Common myeloid progenitor, CD34-positive (primary cell): Measurements from ENCODE around the gene HES7.

Source experiments
- CTCF ChIA-PET: fragments of 350-600 bp; sonication (Branson Sonifier 250); formaldehyde crosslinking; loops from one replicate; lab custom pipeline; 2021; ENCODE audit warnings: antibody characterized with exemption; lab: Charles Lee
- POLR2A ChIA-PET: fragments of 350-600 bp; sonication (Branson Sonifier 250); formaldehyde crosslinking; loops from one replicate; lab custom pipeline; 2021; ENCODE audit warnings: antibody characterized with exemption; lab: Charles Lee
- DNase-seq, 3 donors: peaks; one replicate each; pipeline versions ENCODE4 v3.0.0 to v3.0.0-alpha.2; 2013
- H3K27ac ChIP-seq, 2 experiments: 1 replicate in 1 of 2; 2 replicates in 1 of 2; pipeline ENCODE4 v1.7.0; 2013; ENCODE audit warnings: inconsistent platforms in 2 of 2, low read length in 2 of 2, mild to moderate bottlenecking in 2 of 2, low read depth in 1 of 2, moderate library complexity in 1 of 2; ENCODE audit not compliant: severe bottlenecking in 2 of 2, insufficient read depth in 1 of 2, poor library complexity in 1 of 2
- H3K27me3 ChIP-seq, 5 experiments: replicated peaks in 2 of 5; 1 replicate in 3 of 5; 2 replicates in 2 of 5; pipeline versions ENCODE4 v1.6.1 to v1.7.0; 2013; ENCODE audit warnings: low read length in 4 of 5, mild to moderate bottlenecking in 2 of 5, moderate library complexity in 2 of 5, inconsistent platforms in 1 of 5; ENCODE audit not compliant: insufficient read depth in 5 of 5, control insufficient read depth in 4 of 5
- H3K36me3 ChIP-seq, 4 experiments: 1 replicate in 2 of 4; 2 replicates in 2 of 4; pipeline versions ENCODE4 v1.6.1 to v1.7.0; 2013; ENCODE audit warnings: low read length in 3 of 4, control low read depth in 1 of 4, mild to moderate bottlenecking in 1 of 4; ENCODE audit not compliant: control insufficient read depth in 4 of 4, insufficient read depth in 4 of 4
- H3K4me1 ChIP-seq, 4 experiments: 1 replicate in 3 of 4; 2 replicates in 1 of 4; pipeline versions ENCODE4 v1.6.1 to v1.7.1; 2013; ENCODE audit warnings: low read length in 3 of 4, mild to moderate bottlenecking in 3 of 4, control low read depth in 1 of 4, inconsistent platforms in 1 of 4, moderate library complexity in 1 of 4; ENCODE audit not compliant: control insufficient read depth in 4 of 4, insufficient read depth in 4 of 4; ENCODE audit errors: control extremely low read depth in 1 of 4
- H3K4me3 ChIP-seq, 7 experiments: 1 replicate in 4 of 7; 2 replicates in 3 of 7; pipeline versions ENCODE4 v1.5.1 to v1.7.0; 2013; ENCODE audit warnings: mild to moderate bottlenecking in 7 of 7, low read length in 6 of 7, moderate library complexity in 6 of 7, inconsistent platforms in 2 of 7, low read depth in 2 of 7, control low read depth in 1 of 7; ENCODE audit not compliant: insufficient read depth in 4 of 7, control insufficient read depth in 1 of 7; ENCODE audit errors: extremely low read depth in 1 of 7
- H3K9me3 ChIP-seq, 5 experiments: 1 replicate in 4 of 5; 2 replicates in 1 of 5; pipeline versions ENCODE4 v1.6.1 to v1.7.1; 2013; ENCODE audit warnings: low read length in 4 of 5, mild to moderate bottlenecking in 2 of 5, inconsistent platforms in 1 of 5, low read depth in 1 of 5, moderate library complexity in 1 of 5; ENCODE audit not compliant: control insufficient read depth in 4 of 5, insufficient read depth in 2 of 5; ENCODE audit errors: control extremely low read depth in 1 of 5
- WGBS: methylation state at CpG from one replicate; pipeline ENCODE4 v1.1.5; 2013; ENCODE audit not compliant: insufficient coverage; 5-methylcytosine and 5-hydroxymethylcytosine counted together

HES7 gene

DNA sequence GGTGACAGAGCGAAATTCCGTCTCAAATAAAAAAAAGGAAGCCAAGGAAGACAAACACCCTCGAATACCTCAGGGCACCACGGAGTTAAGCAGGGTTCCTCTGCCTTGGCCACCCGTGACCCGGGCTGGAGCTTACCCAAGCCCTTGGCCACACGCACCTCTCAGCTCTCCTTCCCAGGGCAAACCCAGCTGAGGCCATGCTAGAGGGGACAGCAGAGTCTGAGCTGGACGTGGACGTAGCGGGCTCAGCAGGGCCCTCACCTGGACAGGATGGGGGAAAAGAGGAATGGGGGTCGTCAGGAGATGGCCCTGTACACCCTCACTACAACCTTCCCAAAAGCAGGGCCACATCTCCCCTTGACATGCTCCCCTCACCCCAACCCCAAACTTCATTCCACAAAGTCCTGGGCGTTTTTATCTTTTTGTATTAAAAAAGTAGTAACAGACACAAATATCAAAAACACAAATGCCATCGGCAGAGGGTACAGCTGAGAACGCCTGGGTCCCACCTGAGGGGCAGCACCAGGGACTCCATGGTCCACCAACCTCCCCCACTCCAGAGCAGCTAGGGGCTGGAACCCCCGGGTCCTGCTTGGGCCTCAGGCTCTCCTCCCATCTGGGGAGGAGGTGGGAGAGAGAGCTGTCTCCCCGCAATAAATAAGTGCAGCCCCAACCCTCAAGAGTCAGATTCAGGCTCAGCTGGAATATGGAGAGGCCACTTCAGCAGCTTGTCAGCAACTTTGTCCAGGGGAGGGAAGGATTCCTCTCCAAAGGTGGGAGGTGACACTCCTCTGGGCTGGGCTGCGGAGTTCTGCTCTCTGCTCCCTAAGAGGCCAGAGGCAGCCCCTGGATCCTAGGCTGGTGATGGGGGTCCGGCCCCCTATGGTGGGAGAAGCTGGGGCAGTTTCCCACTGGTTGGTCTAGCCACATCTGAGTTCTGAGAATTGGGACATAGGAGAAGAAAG is 16.4 kb upstream of the HES7 start:
- peaks cover 0 to 50% (median 33%) of the 10 kb centered on the region in 4 experiments for H3K36me3 ChIP-seq
- ChIA-PET POLR2A (interaction anchor here (0.5 to 4.1 kb wide), 12 partner anchors 8 to 283 kb away, joined by 3 to 23 read pairs (median 6); partner anchors contain the start of genes NAA38, PER1 and TMEM107), CTCF (interaction anchor here (0.9 to 22.4 kb wide), 9 partner anchors 12 to 84 kb away, joined by 3 to 292 read pairs (median 8); partner anchors contain the start of genes ALOXE3, HES7, PER1 and VAMP2)
- peaks cover 5 to 23% (median 20%) of the 10 kb centered on the region in 4 experiments for H3K4me1 ChIP-seq
- no peak overlapping the region for H3K27ac ChIP-seq
- H3K4me3 ChIP-seq = no peak overlapping the region
- no peaks in the 10 kb centered on the region for H3K27me3 ChIP-seq
- DNase-seq = no peak
- H3K9me3 ChIP-seq = no peaks in the 10 kb centered on the region
- 90% methylated on average over 10 of the region's 18 CpGs for WGBS

DNA sequence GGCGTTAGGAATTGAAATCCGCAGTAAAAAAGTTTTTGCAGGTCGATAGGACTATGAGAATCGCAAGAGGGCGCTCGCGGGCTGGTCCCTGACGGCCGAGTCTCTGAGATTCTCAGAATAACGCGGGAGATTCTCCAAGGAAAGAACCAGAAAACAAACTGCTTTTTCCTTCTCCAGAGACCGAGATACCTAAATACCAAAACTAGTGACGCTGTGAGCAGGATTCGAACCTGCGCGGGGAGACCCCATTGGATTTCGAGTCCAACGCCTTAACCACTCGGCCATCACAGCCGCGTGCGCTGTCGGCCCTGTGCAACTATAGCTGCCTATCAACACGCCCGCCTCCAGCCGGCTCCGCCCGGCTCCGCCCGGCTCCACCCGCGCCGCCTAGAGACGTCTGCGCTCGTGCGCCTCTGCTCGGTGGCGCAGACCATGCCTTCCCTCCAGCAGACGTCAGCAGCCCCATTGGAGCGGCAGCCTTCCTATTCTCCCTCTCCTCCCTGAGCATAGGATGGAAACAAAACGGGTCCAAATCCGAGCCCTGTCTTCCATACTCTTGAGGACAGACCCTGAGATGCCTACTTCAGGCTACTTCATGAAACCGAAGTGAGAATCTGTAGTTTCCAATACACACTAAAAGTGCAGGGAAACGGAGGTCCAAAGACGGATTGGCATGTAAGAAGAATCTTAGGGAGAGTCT is 14.9 kb upstream of the HES7 start:
- Histone ChIP-seq H3K27me3 (no peaks in the 10 kb centered on the region), H3K4me3 (peak overlapping the region; percentile 33 to 81 (median 72)), H3K36me3 (peaks cover 0 to 35% (median 23%) of the 10 kb centered on the region in 4 experiments), H3K9me3 (no peaks in the 10 kb centered on the region), H3K27ac (peak overlapping the region; percentile 40 to 80), H3K4me1 (peaks cover 5 to 23% (median 20%) of the 10 kb centered on the region in 4 experiments)
- peak; percentile 94 to 97 (median 97) for DNase-seq
- ChIA-PET CTCF (interaction anchor here (0.8 to 22.4 kb wide), 9 partner anchors 11 to 85 kb away, joined by 3 to 292 read pairs (median 6); partner anchors contain the start of genes ALOXE3, HES7, PER1 and VAMP2), POLR2A (interaction anchor here (0.6 to 4.1 kb wide), 12 partner anchors 9 to 47 kb away, joined by 3 to 23 read pairs (median 5); partner anchors contain the start of genes PER1 and TMEM107)
- 0% methylated on average over 37 of the region's 46 CpGs for WGBS

DNA sequence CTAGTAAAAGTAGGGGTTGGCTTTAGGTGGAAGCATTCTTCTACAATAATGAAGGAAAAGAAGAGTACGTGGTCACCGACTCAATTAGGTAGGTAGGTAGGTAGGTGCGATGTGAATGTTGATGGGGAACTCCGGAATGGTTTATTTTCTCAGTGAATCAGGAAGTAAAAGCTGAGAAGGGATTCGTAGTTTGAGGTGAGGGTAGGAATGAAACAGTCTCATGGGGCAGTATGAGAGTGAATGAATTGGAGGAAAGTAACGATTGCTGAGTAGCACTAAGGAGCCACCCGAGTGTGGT is 14.4 kb upstream of the HES7 start:
- ChIA-PET CTCF (interaction anchor here (0.6 to 22.4 kb wide), 9 partner anchors 10 to 206 kb away, joined by 3 to 292 read pairs (median 8); partner anchors contain the start of genes ALOXE3, CNTROB, HES7 and PER1), POLR2A (interaction anchor here (0.6 to 4.1 kb wide), 8 partner anchors 11 to 35 kb away, joined by 3 to 23 read pairs (median 8); partner anchors contain the start of gene PER1)
- peaks cover 0 to 31% (median 22%) of the 10 kb centered on the region in 4 experiments for H3K36me3 ChIP-seq
- no peaks in the 10 kb centered on the region for H3K27me3 ChIP-seq
- H3K27ac ChIP-seq = peak overlapping the region; percentile 14 to 29
- H3K4me3 ChIP-seq = peak overlapping the region in 6 of 7 experiments; percentile 58 to 81 (median 72)
- 0% methylated on average over 7 of the region's 7 CpGs for WGBS
- H3K9me3 ChIP-seq = no peaks in the 10 kb centered on the region
- peaks cover 5 to 23% (median 20%) of the 10 kb centered on the region in 4 experiments for H3K4me1 ChIP-seq
- DNase-seq = no peak

DNA sequence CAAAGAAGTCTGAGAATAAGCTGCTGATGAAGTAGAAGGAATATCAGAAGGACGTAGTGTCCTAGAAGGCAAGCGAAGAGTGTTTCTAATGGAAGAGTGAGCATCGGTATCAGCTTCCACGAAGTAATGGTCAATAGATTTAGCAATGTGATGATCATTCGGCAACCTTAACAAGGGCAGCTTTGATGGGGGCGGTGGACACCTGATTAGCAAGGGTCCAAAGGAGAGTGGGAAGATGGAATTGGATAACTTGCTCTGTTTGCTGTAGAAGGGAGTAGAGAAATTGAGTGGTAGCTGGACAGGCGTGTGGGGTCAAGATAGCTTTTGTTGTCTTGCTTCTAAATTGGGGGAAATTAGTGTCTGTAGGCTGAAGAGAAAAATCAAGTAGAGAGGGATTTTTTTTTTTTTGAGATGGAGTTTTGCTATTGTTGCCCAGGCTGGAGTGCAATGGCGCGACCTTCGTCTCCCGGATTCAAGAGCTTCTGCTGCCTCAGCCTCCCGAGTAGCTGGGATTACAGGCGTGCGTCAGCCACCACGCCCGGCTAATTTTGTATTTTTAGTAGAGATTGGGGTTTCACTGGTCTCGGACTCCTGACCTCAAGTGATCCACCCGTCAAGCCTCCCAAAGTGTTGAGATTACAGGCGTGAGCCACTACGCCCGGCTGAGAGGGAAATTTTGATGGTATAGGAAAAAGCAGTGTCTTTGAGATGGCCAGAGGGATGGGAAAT is 13.9 kb upstream of the HES7 start:
- Histone ChIP-seq H3K27ac (peak overlapping the region in 1 of 2 experiments; percentile 14), H3K27me3 (no peaks in the 10 kb centered on the region), H3K9me3 (no peaks in the 10 kb centered on the region), H3K4me1 (peaks cover 5 to 23% (median 20%) of the 10 kb centered on the region in 4 experiments), H3K4me3 (peak overlapping the region in 6 of 7 experiments; percentile 58 to 81 (median 72)), H3K36me3 (peaks cover 0 to 27% (median 22%) of the 10 kb centered on the region in 4 experiments)
- CTCF ChIA-PET = interaction anchor here (0.6 to 22.4 kb wide), 12 partner anchors 10 to 206 kb away, joined by 3 to 292 read pairs (median 5); partner anchors contain the start of genes ALOXE3, CNTROB, HES7 and PER1
- 34% methylated on average over 13 of the region's 21 CpGs for WGBS
- POLR2A ChIA-PET = interaction anchor here (1.1 to 4.1 kb wide), 4 partner anchors 18 to 36 kb away, joined by 6 to 23 read pairs (median 16); no protein-coding TSS in a partner anchor
- no peak for DNase-seq

DNA sequence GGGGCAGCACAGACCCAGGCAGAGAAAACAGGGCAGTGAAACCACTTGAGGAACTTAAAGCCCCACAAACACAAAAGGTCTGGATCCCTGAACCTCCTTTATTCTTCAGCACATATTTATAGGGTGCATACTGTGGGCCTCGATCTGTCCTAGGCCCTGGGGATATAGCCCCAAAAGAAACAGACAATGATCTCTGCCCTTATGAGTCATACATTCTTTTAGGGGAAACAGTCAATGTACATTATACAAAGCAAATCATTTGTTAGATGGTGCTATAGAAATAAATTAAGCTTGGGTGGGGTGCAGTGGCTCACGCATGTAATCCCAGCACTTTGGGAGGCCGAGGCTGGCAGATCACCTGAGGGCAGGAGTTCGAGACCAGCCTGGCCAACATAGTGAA is 10.0 kb upstream of the HES7 start:
- ChIA-PET POLR2A (no interaction called here), CTCF (interaction anchor here (1.3 to 22.4 kb wide), 3 partner anchors 10 to 72 kb away, joined by 4 to 292 read pairs (median 6); partner anchors contain the start of genes HES7, PER1 and VAMP2)
- WGBS = 95% methylated on average over 3 of the region's 4 CpGs
- Histone ChIP-seq H3K4me1 (peaks cover 5 to 14% (median 12%) of the 10 kb centered on the region in 4 experiments), H3K36me3 (no peaks in the 10 kb centered on the region), H3K27ac (no peak overlapping the region), H3K9me3 (no peaks in the 10 kb centered on the region), H3K4me3 (no peak overlapping the region), H3K27me3 (peaks cover 0 to 4% (median 0%) of the 10 kb centered on the region in 5 experiments)
- no peak for DNase-seq

DNA sequence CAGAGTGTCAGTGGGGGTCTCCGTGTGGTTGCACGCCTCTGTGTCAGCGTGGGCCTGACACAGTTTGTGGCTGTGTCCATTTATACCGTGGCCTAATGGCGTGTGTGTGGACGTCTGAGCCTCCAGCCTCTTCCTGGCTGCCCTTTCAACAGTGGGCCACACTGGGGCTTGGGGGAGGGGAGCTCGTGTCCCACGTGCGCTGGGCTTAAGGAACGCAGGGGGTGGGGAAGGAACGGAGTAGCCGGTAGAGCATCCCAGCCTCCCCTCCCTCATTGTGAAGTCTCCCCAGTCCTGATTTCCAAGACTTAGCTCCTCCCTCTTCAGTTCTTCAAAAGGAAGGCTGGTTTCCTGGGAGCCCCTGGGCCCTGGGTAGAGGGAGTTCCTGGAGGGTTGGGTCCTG is 9.5 kb upstream of the HES7 start:
- no peak for DNase-seq
- ChIA-PET CTCF (interaction anchor here (0.6 to 22.4 kb wide), 4 partner anchors 8 to 72 kb away, joined by 3 to 292 read pairs (median 5); partner anchors contain the start of genes HES7, PER1 and VAMP2), POLR2A (interaction anchor here (0.7 kb wide), 1 partner anchor 134 kb away, joined by 3 read pairs; no protein-coding TSS in a partner anchor)
- H3K4me1 ChIP-seq = peaks cover 4 to 12% (median 11%) of the 10 kb centered on the region in 4 experiments
- H3K27me3 ChIP-seq = peaks cover 0 to 4% (median 0%) of the 10 kb centered on the region in 5 experiments
- WGBS = 92% methylated on average over 6 of the region's 12 CpGs
- H3K27ac ChIP-seq = no peak overlapping the region
- H3K9me3 ChIP-seq = no peaks in the 10 kb centered on the region
- no peak overlapping the region for H3K4me3 ChIP-seq
- no peaks in the 10 kb centered on the region for H3K36me3 ChIP-seq
